ENCODE results near the gene ARID2. TPM values are rescaled to one million over a fixed set of nuclear protein-coding genes. Genes with fewer than 3 reads are reported as not detected.

ARID2 gene
- total and polyA plus RNA-seq, 10 of the 15 experiments (the other 5 are each of a cell fraction or from before 2014, with no cell fraction given) = 9.2 to 29.8 (median 20.3) TPM

GRCh38 chr12:45816652-45817051 lies 87.1 kb downstream of the ARID2 start (continued):
- TF ChIP-seq ZBTB40 (IDR thresholded peaks at IDR 0.05; ENCODE audit: borderline replicate concordance) = no peak
- TF ChIP-seq CBFB (IDR thresholded peaks at IDR 0.05; ENCODE audit: low read depth) = no peak
- no peak for TF ChIP-seq ATF2 (IDR thresholded peaks at IDR 0.05; ENCODE audit: low read length)

- no peak overlapping the region for H3K4me2 ChIP-seq (ENCODE audit: control insufficient read depth, insufficient read depth)
- H2AFZ ChIP-seq (ENCODE audit: control insufficient read depth, low read depth, low read length) = no peak overlapping the region
- ChIA-PET POLR2A (no interaction called here), SMC1A (ENCODE audit: uncharacterized antibody, unreplicated experiment) (interaction anchor here (1.2 to 1.6 kb wide), 3 partner anchors 11 to 52 kb away, joined by 3 to 4 read pairs (median 3); no protein-coding TSS in a partner anchor), CTCF (interaction anchor here (1.4 to 1.7 kb wide), 2 partner anchors 10 to 284 kb away, joined by 4 to 5 read pairs; no protein-coding TSS in a partner anchor), RAD21 (ENCODE audit: unreplicated experiment) (interaction anchor here (1.2 to 2.8 kb wide), 4 partner anchors 18 to 284 kb away, joined by 3 to 6 read pairs (median 4); no protein-coding TSS in a partner anchor)
- no peak overlapping the region for H3K27ac ChIP-seq (ENCODE audit: control insufficient read depth, insufficient read depth)
- no peaks in the 10 kb centered on the region for H4K20me1 ChIP-seq (ENCODE audit: control insufficient read depth, insufficient read depth)
- no peak overlapping the region for H3K9ac ChIP-seq (ENCODE audit: control insufficient read depth, insufficient read depth, low read length)
- H3K79me2 ChIP-seq (ENCODE audit: control insufficient read depth, insufficient read depth, low read length) = no peaks in the 10 kb centered on the region
- no peak for TF ChIP-seq MXI1 (IDR thresholded peaks at IDR 0.05; ENCODE audit: low read depth, low read length)
- TF ChIP-seq JUND (IDR thresholded peaks at IDR 0.05; ENCODE audit: low read depth, low read length) = no peak
- TF ChIP-seq ZNF622 (IDR thresholded peaks at IDR 0.05) = no peak
- no peak for TF ChIP-seq BACH1 (IDR thresholded peaks at IDR 0.05; ENCODE audit: borderline replicate concordance)
- no peak for TF ChIP-seq KDM1A (IDR thresholded peaks at IDR 0.05; ENCODE audit: borderline replicate concordance)
- no peak overlapping the region for H3K4me3 ChIP-seq
- H3K4me1 ChIP-seq (ENCODE audit: control insufficient read depth, insufficient read depth, low read length) = peaks cover 9% of the 10 kb centered on the region
- H3K36me3 ChIP-seq (ENCODE audit: control insufficient read depth in 2 of 2, insufficient read depth in 2 of 2, low read length in 1 of 2) = peaks cover 0 to 4% of the 10 kb centered on the region in 2 experiments; a peak in 1 of 4 replicates
- intact Hi-C loops (cut with micrococcal nuclease; ENCODE audit: unreplicated experiment) (no loop called here), in situ Hi-C loops (cut with MboI) (no loop called here)
- H3K9me3 ChIP-seq (replicated peaks; ENCODE audit: control insufficient read depth, insufficient read depth, low read length) = no peaks in the 10 kb centered on the region; the same call in 1 of the 3 replicates
- BruUV-seq (replicated peaks) = no TSS peak
- 65% methylated on average over 3 of the region's 3 CpGs for WGBS (ENCODE audit: insufficient coverage, insufficient replicate concordance, low lambda C conversion rate, missing lambda C conversion rate)
- ATAC-seq = peak; percentile 60
- FAIRE-seq = no peak
- no peaks in the 10 kb centered on the region for H3K27me3 ChIP-seq (replicated peaks in 1 of 2; ENCODE audit: control insufficient read depth in 2 of 2, insufficient read depth in 2 of 2, low read length in 1 of 2)
- DNase-seq (ENCODE audit: low read depth, low spot score) = no peak
These were observed 98.5 kb downstream of the ARID2 start for GRCh38 chr12:45827974-45828373.
